ENCODE data around the gene PWP1. TPM values are rescaled to one million over a fixed set of nuclear protein-coding genes. Genes with fewer than 3 reads are reported as not detected.

Gene PWP1
- total RNA-seq, 4 donors from 2014 or later, result 47.2 to 84.9 (median 49.9) TPM

GRCh38 chr12:107732365-107732764 lies 46.8 kb downstream of the PWP1 start:
- TF ChIP-seq CTCF (IDR thresholded peaks at IDR 0.05) (no peak), POLR2A (IDR thresholded peaks at IDR 0.05) (no peak)
- WGBS, 2 donors, result 86 to 95% methylated on average over 3 of the region's 3 CpGs
- no peak for DNase-seq (ENCODE audit: low spot score in 2 of 2)
- intact Hi-C loops (cut with DNase I; ENCODE audit: low total_unique reads), result no loop called here
- H3K4me3 ChIP-seq (ENCODE audit: low read depth, poor library complexity, severe bottlenecking), result no peak overlapping the region

GRCh38 chr12:107734139-107734538 lies 48.5 kb downstream of the PWP1 start:
- intact Hi-C loops (cut with DNase I; ENCODE audit: low total_unique reads), result no loop called here
- no peak for DNase-seq (ENCODE audit: low spot score in 2 of 2)
- TF ChIP-seq CTCF (IDR thresholded peaks at IDR 0.05), result no peak
- no peak for TF ChIP-seq POLR2A (IDR thresholded peaks at IDR 0.05)
- WGBS, 2 donors, result 86 to 93% methylated on average over 5 of the region's 5 CpGs
- H3K4me3 ChIP-seq (ENCODE audit: low read depth, poor library complexity, severe bottlenecking), result no peak overlapping the region

DNA sequence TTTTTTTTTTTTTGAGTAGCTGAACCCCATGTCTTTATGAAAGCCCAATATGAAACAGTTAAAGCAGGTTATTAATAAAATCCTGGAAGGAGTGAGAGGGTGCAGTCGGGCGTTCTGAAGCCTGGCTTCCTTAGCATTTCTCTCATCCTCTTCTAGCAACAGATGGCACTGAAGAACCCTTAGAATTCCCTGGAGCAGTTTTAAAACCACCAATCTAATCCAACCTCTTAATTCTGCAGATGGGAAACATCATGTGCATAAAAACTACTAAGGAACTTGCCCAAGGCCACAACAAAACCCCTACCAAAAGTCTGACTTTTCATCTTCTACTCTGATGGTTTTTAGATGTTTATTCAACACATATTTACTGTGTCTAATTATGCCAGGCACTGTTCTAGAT lies 50.2 kb downstream of the PWP1 start:
- no peak for DNase-seq (ENCODE audit: low spot score in 2 of 2)
- 71 to 73% methylated on average over 2 of the region's 2 CpGs for WGBS, 2 donors
- no peak overlapping the region for H3K4me3 ChIP-seq (ENCODE audit: low read depth, poor library complexity, severe bottlenecking)
- TF ChIP-seq CTCF (IDR thresholded peaks at IDR 0.05), result no peak
- no peak for TF ChIP-seq POLR2A (IDR thresholded peaks at IDR 0.05)
- intact Hi-C loops (cut with DNase I; ENCODE audit: low total_unique reads), result no loop called here

GRCh38 chr12:107736914-107737313 lies 51.3 kb downstream of the PWP1 start:
- TF ChIP-seq POLR2A (IDR thresholded peaks at IDR 0.05) (no peak), CTCF (IDR thresholded peaks at IDR 0.05) (no peak)
- 77 to 91% methylated on average over 4 of the region's 4 CpGs for WGBS, 2 donors
- DNase-seq (ENCODE audit: low spot score in 2 of 2), result no peak
- intact Hi-C loops (cut with DNase I; ENCODE audit: low total_unique reads), result no loop called here
- no peak overlapping the region for H3K4me3 ChIP-seq (ENCODE audit: low read depth, poor library complexity, severe bottlenecking)

GRCh38 chr12:107748472-107748871 lies 62.9 kb downstream of the PWP1 start:
- TF ChIP-seq CTCF (IDR thresholded peaks at IDR 0.05) (no peak), POLR2A (IDR thresholded peaks at IDR 0.05) (no peak)
- intact Hi-C loops (cut with DNase I; ENCODE audit: low total_unique reads), result no loop called here
- WGBS, 2 donors, result 64 to 66% methylated on average over 6 of the region's 6 CpGs
- no peak for DNase-seq (ENCODE audit: low spot score in 2 of 2)
- no peak overlapping the region for H3K4me3 ChIP-seq (ENCODE audit: low read depth, poor library complexity, severe bottlenecking)

- no peak overlapping the region for H3K4me3 ChIP-seq (ENCODE audit: low read depth, poor library complexity, severe bottlenecking)
- WGBS, 2 donors, result 49 to 50% methylated on average over 1 of the region's 1 CpG
- intact Hi-C loops (cut with DNase I; ENCODE audit: low total_unique reads), result no loop called here
- TF ChIP-seq CTCF (IDR thresholded peaks at IDR 0.05), result no peak
- TF ChIP-seq POLR2A (IDR thresholded peaks at IDR 0.05), result no peak
- no peak for DNase-seq (ENCODE audit: low spot score in 2 of 2)
Observed at GRCh38 chr12:107749083-107749482, 63.5 kb downstream of the PWP1 start.
